GM19467 (cell line): ENCODE data around the gene C7orf57.
"Not testable (repeated sequence)": the region's sequence is repeated elsewhere in the genome, so short reads cannot be mapped to it uniquely, and the experiment has no call there.

Experiments
- ATAC-seq: cut with Tn5 transposase; IDR thresholded peaks from one replicate; pipeline ENCODE4 v1.9.1; 2021; ENCODE audit warnings: mild to moderate bottlenecking, moderate library complexity; ENCODE audit not compliant: unreplicated experiment

Gene C7orf57

GRCh38 chr7:48035301-48035966 is at the start of gene C7orf57:
Gene C7orf57, plus strand, starts transcription at chr7:48035543. Its CDS starts 766 bp downstream, at chr7:48036309.
- ATAC-seq = peak; percentile 100

GRCh38 chr7:47988496-47989386 is 46.6 kb upstream of the C7orf57 start:
- no peak for ATAC-seq

- ATAC-seq = not testable (repeated sequence)
Measured at GRCh38 chr7:47989607-47990400, 45.5 kb upstream of the C7orf57 start.

GRCh38 chr7:47990592-47990991 is 44.8 kb upstream of the C7orf57 start:
- ATAC-seq = no peak

- ATAC-seq = no peak
Measured at GRCh38 chr7:47991270-47991669, 44.1 kb upstream of the C7orf57 start.

- peak; percentile 98 for ATAC-seq
Measured at GRCh38 chr7:47991741-47992311, 43.5 kb upstream of the C7orf57 start.

GRCh38 chr7:47992446-47992845 is 42.9 kb upstream of the C7orf57 start:
- ATAC-seq = no peak

GRCh38 chr7:47999413-47999812 is 35.9 kb upstream of the C7orf57 start:
- ATAC-seq = no peak

- not testable (repeated sequence) for ATAC-seq
Measured at GRCh38 chr7:48000164-48000563, 35.2 kb upstream of the C7orf57 start.

- ATAC-seq = no peak
Measured at GRCh38 chr7:48004032-48004431, 31.3 kb upstream of the C7orf57 start.

GRCh38 chr7:48004638-48005037 is 30.7 kb upstream of the C7orf57 start:
- no peak for ATAC-seq

GRCh38 chr7:48006866-48007265 is 28.5 kb upstream of the C7orf57 start:
- no peak for ATAC-seq

- no peak for ATAC-seq
Measured at GRCh38 chr7:48009257-48009656, 26.1 kb upstream of the C7orf57 start.

- ATAC-seq = no peak
Measured at GRCh38 chr7:48009954-48010353, 25.4 kb upstream of the C7orf57 start.

- ATAC-seq = no peak
Measured at GRCh38 chr7:48011323-48011722, 24.0 kb upstream of the C7orf57 start.

- ATAC-seq = no peak
Measured at GRCh38 chr7:48011951-48012350, 23.4 kb upstream of the C7orf57 start.

- no peak for ATAC-seq
Measured at GRCh38 chr7:48016641-48017040, 18.7 kb upstream of the C7orf57 start.

- ATAC-seq = no peak
Measured at GRCh38 chr7:48017674-48018073, 17.7 kb upstream of the C7orf57 start.

- no peak for ATAC-seq
Measured at GRCh38 chr7:48025624-48026023, 9.7 kb upstream of the C7orf57 start.

GRCh38 chr7:48028938-48029337 is 6.4 kb upstream of the C7orf57 start, which contains the start of gene SUN3:
Gene SUN3, minus strand, starts transcription at chr7:48029107. Its CDS starts 169 bp downstream, at chr7:48028938.
- ATAC-seq = no peak

- no peak for ATAC-seq
Measured at GRCh38 chr7:48031111-48031510, 4.2 kb upstream of the C7orf57 start.
